NCI-H446 (cell line): Measurements from ENCODE around the gene PREX1.

Experiments
- DNase-seq, 2 experiments: peaks; one replicate each; lab custom pipeline; 2025; lab: John Stamatoyannopoulos, UW

The PREX1 gene

DNA sequence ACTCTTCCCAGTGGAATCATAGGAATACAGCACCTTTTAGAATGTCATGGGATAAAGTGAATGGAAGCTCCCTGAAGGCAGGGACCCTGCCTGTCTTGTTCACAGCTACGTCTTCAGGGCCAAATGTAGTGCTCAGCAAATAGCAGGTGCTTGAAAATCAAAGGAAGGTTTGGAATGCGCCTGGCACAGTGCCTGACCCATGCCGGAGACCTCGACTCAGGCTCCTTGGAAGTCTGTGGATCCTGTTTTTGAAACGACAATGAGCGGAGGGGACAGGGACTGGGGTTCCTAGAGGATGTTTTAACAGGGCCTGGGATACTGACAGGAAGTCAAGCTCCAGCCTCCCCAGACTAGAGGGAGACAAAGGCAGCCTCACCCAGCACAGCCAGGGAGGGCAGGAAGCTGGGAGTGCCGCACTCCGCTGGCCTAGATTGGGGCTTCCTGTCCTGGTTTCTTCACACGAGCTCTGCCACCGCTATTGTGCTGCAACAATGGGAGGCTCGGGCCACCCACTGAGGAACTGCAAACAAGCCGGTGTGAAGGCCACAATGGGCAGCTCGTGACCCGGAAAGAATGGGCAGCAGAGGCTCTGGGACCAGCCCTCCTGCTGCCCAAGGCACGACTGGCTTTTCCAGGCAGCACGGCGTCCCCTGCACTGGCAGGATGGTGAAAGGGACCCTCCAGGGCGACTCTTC lies 76.7 kb downstream of the PREX1 start:
- no peak for DNase-seq

DNA sequence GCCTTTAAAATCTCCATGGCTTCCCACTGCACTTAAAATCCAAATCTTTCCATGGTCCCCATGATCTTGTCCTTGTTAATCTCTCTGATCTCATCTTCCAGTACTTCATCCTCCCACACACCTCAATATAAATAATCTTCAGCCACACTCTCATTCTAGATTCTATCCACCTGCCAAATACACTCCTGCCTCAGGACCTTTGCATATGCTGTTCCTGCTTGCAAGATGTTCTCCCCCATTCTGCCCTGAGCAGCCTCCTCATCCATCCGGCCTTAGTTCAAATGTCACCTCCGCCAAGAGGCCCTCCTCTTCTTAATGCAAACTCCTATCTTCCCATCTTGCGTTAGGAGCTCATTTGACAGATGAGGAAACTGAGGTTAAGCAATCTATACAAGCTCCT lies 77.4 kb downstream of the PREX1 start:
- DNase-seq: no peak

DNA sequence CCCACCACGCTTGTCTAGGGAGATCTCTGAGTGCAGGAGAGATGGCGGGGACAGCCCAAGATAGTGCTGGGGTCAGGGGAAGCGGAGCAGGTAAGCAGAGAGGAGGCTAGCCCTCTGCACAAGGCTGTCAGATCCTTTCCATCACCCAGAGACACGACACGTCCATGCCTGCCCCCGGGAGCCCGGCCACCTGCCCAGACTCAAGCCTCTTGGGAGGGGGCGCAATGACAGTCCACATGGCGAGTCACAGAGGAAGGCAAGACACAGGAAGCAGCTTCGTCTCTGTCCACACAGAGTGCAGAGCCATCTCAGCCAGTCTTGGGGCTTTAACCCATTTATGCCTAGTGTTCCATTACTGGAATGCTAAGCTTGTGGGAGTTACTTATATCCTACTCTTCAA lies 78.4 kb downstream of the PREX1 start:
- DNase-seq: no peak

DNA sequence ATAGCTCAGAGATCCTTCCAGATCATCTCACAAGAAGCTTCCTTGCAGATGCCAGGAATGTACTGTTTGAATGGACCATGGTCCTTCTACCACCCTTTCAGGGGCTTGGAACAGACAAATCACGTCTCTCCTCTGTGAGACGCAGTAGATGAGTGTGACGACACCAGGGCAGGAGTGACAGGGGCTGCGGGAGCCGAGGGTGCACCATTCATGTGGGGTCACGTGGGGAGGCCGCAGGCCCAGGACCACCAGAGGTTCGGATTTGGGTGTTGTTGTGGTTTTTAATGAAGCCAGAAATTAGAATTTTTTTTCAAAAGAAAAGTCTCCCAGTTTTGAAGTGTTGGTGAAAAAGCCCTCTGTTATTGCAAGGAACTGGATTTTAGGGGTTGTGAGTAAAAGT lies 79.2 kb downstream of the PREX1 start:
- no peak for DNase-seq

DNA sequence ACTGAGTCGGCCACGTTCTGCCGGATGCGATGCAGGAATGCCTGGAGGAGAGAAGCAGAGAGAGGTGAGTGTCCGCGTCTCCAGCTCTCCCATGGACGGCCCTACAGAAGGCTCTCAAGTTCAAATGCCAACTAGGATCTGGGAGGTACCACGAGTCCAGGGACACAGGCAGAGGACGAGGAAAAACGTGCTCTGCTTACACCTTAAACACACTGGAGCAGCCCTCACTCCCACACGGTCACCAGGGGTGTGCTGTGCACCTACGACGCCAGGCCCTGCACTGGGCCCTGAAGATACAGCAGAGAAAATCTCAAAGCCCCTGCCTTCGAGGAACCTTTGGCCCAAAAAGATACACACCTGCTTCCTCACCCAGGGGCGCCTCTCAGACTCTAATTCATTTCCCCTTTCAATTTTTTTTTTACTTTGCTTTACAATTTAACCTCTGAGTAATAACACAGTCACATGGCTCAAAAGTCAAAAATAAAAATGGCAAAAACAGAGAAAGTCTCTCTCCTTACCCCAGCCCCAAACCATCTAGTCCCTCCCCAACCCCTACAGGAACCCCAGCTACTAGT lies 79.9 kb downstream of the PREX1 start:
- no peak for DNase-seq

DNA sequence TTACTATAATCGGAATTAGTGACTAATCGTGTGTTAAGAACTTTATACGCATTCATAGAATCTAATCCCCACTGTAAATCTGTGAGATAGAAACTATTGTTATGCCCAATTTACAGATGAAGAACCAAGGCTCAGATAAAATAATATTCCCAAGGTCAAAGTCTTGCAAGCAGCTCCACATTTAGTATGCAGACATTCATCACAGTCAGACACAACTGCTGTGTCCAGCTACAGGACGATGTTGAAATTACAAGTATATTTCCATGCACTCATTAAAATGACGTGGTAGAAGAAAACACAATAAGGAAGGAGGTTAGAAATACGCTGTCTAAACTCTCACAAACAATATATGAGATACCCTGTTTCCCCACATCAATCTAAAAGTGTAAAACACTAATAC lies 82.5 kb downstream of the PREX1 start:
- no peak for DNase-seq

DNA sequence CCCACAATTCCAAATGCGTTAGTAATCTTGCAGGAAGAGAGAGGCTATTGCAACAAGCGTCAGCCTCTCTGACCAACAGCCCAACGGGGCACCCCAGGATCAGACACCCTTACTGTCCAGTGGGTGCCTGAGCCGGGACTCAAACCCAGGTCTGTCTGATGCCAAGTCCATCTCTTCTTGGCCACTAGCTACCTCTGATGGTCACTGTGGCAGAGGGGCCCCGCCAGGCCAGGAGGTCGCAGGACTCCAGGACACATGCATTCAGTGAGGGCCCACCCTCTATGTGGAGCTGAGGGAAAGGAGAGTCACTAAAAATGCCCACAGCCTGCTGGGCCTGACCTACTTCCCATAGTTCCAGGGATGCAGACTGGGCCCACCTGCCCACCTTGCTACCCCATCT lies 83.3 kb downstream of the PREX1 start:
- DNase-seq: no peak

DNA sequence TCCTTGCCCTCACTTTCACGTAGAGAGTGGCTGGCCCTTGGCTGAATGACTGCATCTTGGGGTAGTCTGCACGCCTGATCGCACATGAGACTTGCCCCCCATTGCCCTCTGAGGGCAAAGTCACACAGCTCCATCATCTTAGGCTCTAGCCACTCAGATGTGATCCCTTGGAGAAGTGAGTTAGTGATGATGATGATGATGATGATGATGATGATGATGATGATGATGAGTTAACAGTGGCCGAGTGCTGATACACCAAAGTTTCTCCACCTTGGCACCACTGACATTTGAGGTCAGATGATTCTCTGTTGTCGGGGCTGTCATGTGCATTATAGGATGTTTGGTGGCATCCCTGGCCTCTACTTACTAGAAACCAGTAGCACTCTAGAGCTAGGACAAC lies 84.0 kb downstream of the PREX1 start:
- no peak for DNase-seq

DNA sequence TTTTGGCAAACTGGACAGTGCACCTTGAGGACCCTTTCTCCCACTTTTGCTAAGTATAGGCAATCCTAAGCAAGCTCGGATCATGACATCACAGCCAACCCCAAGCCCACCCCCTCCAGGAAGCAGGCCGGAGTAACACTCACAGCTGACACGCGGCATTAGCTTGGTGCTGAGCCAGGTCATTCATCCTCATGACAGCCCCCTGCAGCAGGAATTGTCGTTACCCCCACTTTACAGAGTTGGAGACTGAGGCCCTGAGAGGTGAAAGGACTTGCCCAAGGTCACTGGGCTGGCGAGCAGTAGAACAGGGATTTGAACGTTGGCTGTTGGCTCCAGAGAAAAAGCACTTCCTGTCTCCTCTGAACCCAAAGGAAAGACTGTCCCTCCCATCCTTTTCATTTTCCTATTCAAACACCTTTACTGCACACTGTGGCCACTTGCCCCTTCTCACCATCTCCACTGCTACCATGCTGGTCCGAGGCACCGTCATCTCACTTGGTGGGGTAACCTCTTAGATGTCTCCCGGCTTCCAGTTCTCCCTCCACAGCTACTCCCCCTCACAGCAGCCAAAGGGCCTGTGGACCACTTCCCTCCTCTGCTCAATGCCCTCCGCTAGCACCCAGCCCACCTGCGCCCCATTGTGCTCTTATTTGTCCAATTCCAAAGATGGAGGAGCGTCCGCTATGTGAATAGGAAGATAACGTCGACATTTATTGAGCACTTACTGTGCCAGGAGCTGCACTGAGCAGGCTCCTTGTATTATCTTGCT lies 84.7 kb downstream of the PREX1 start:
- no peak for DNase-seq

DNA sequence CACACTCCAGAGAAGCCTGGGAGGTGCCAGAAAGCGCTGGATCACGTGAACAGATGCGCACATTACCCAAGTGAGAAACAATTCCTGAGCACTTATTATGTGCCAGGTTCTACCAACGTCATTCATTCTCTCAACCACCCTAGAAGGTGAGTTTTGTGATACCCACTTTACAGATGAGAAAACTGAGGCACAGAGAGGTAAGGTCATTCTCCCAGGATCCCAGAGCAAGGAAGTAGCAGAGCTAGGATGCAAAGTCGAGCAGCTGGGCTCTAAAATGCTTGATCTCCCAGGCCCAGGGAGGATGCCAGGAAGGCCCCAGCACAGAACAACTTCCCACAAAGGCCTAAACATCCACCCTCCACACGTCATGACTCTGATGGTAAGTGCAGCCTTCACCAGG lies 85.6 kb downstream of the PREX1 start:
- no peak for DNase-seq

DNA sequence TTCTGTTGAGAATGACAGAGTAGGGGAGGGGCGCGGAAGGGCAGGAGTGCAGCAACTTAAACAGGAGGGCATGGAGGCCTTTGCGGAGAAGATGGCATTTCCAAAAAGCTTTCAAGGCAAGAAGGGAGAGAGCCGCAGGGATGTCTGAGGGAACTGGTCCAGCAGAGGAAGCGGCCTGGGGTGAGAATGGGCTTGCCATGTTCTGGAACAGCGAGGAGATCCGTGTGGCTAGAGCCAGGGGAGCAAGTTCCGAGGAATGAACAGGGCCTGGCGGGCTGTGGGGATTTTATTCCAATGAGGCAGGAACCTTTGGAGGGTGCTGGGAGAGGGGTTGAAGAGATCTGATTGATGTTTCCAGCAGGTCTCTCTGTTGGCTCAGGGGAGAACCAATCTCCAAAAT lies 86.1 kb downstream of the PREX1 start:
- no peak for DNase-seq

DNA sequence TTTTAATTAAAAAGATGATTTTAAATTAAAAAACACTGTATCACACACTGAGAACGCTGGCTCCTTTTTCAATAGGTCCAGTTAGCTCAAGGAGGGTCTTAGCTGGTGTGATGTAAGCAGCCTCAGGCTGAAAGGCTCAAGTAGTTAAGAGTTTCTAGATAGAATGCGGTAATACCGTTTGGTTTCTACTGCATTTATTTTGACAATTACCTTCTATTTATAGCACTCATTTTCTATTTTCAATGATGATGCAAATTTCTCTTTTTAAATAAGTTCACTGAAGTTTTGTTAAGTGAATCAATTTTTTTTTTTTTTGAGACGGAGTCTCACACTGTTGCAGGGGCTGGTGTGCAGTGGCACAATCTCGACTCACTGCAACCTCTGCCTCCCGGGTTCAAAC lies 87.1 kb downstream of the PREX1 start:
- DNase-seq: no peak

DNA sequence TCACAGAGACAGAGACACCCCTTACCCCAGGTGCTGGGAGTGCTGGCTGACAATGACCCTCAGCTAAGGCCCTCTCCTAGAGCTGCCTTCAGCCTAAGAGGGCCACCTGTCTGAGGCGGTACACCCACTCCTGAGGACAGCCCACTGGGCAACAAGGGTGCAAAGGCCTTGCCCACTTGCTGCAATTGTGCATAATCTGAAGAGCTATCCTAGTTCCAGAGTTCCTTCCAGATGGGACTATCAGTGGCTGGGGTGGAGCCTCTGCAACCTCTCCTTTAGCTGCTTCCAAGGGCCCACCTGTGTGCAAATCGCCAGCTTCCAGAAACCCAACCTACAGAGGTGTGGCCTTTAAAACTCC lies 87.5 kb downstream of the PREX1 start:
- DNase-seq: no peak

DNA sequence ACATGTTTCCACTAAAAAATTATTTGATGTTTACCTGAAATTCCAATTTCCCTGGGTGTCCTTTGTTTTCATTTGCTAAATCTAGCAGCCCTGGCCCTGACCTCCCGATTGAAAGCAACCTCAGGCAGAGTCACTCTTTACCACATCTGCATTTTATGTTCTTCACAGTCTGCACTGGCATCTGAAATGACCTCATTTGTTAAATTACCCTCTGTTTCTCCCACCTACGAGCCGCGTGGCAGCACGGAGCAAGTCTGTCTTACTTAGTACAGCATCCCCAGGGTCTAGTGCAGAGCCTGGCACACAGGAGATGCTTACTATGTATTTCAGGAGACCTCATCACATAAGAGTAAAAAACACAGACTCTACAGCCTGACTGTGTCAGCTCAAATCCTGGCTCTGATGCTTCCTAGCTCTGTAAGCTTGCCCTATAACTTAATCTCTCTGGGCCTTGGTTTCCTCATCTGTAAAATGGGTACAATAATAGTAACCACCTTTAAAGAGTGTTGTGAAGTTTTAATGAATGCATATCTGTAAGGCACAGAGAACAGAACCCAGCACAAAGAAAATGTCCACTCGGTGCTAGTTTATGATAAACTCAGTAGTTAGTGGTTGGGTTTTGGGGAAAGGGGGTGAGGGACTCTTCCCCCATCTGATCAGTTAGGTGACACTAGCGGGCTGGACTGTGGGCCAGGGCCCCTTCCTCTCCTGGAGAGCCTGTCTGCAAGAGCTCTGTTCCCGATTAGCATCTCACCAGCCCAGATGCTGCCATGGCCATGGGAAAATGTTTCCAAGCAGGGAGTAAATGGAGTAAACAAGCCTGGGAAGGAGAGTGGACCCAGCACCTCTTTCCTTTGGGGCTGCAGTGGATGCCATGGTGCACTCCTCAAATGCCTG lies 88.2 kb downstream of the PREX1 start:
- no peak for DNase-seq

DNA sequence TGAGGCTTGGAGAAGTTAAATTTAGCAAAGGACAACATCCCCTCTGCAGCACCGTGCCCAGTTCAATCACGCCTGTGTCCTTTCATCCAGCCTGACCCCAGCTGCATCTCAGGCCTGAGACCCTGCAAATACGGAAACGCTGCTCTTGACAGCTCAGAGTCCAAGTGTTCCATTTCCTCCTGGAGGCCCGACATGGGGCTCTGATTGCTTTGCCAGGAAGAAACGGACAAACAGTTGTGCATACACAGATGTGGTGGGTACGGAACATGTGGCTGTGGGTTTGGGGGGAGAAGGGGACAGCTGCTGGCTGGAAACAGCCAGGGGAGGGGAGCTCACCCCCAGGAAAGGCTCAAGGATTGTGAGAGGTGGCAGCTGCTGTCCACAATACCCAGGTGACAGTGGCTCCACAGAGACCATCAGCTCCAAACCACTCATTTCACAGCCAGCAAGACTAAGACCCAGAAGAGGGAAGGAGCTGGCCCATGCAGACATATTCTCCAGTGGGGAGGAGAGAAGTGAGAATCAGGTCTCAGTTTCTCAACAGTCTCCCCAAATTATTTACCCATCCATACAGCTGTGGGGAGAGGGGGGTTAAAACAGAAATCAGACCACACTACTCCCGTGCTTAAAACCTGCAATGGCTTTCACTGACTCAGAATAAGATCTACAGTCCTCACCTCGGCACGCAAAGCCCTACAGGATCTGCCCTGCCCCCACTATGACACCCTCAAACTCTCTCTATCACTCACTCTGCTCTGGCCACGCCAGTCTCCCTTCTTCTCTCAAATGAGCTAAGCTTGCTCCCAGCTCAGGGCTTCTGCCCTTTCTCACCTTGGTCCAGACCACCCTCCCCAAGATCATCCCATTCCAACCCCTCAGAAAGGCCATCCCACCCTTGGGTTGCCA lies 89.1 kb downstream of the PREX1 start:
- no peak for DNase-seq

DNA sequence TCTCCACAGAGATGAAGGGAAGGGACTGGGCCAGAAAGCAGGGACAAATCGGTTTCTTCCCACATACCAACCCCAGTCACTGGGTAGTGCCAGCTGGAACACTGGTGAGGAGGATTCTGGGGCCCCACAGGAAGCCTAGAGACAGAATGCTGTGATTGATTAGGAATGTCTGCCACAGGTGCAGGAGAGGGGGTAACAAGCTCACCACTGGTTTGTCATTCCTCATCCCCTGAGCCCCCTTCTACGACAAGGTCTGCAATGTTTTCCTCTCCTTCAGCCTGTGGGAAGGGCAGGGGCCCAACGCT lies 89.8 kb downstream of the PREX1 start:
- no peak for DNase-seq

DNA sequence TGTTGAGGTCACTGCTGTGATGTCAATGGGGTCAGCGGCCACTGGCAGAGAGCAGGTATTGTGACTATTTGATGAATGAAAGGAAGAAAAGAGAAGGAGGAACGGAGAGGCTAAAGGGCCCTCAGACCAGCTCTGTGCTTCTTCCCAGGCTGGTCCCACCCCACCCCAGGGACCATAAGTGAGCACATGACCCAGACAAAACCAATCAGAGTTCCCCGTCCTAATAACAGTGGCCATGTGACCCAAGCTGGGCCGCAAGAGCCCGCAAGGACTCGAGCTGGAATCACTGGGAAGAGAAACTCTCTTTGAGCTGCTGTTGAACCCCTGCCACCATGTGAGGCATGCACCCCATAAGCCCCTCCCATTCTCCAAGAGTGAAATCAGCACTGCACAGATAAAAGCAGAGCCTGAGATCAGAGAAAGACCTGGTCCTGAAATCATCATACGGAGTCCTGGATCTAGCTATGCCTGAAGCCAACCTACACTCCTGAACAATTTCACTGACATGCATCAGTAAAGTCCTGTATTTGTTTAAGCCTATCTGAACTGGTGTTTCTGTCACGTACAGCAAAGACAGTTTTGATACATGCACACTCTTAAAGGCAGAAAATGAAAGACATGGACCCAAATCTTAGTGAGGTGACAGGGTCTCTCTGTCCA lies 90.2 kb downstream of the PREX1 start:
- no peak for DNase-seq

DNA sequence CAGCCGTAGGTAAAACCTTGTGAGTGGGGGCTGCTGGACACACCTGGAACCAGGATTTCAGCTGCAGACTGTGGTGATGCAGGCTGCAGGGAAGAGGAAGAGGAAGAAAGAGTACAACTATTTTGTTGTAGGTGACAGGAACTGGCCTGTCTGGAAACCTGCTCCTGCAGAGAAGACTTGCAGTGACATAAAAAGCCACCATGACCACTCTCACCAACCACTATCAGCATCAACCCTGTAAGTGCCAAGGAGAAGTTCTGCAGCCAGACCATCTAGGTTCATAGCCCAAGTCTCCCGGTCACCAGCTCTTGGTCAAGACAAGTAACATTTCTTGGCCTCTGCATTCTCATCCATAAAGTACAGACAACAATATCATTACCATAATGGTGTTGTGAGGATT lies 91.2 kb downstream of the PREX1 start:
- no peak for DNase-seq

DNA sequence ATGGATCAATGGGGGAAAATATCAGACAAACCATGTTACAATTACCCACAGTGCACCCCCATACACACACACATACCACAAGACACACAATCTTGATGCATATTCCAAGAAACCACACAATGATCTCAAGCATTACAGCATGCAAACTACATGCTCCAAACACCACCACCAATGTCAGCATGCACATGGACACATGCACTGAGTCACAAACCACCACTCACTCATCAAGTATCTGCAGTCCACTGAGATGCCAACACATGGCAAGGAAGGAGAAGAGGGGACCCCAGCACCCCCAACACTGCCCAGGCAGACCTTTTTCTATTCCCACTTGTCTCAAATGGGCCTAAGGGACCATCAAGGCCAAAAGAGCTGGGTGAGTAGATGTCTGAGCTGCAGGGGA lies 91.6 kb downstream of the PREX1 start:
- DNase-seq: no peak

DNA sequence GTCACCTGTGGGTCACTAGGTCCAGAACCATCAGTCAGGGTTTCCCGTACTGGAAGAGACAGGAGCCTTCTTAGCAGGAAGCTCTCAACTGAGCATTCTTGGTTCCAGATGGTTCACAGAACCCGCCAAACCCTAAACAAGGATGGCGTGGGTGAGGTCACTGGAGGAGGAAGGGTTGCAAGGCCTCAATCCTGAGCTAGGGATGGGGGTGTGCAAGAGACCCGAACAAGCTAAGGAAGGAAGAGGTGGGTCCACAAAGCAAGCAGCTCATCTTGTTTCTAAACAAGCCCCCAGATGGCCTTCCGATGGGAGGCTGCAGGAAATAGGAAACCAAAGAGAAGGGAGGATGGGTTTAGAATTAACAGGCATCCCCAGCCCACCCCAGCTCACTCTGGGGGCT lies 92.7 kb downstream of the PREX1 start:
- peak in 1 of 2 experiments; percentile 22 for DNase-seq

DNA sequence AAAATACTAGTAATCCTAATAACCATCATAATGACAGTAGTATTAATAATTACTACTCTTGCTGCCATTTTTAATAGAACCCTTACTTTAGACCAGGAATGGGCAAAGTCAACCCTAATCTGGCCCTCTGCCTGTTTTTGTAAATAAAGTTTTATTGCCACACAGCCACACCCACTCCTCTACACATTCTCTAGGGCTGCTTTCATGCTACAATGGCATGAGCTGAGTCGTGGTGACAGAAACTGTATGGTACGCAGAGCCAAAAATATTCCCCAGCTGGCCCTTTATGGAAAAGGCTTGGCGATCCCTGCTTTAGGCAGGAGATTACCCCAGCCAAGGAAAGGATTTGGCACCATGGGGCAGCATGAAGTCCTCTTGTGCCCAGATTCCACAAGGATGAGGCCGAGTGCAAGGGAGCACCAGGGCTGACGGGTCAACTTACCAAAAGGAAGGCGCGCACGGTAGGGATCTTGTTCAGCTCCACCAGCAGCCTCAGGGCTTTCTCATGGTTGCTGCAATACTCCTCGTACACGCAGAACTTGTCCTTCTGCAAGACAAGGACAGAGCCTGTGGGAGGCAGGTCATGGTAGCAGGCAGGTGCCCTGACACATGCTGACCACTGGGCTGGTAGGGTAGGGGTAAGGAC lies 93.6 kb downstream of the PREX1 start:
- DNase-seq: peak; percentile 29 to 76
